CD4-positive, alpha-beta memory T cell (primary cell): ENCODE results near the gene SAP130. TPM values are rescaled to one million over a fixed set of nuclear protein-coding genes. Genes with fewer than 3 reads are reported as not detected.

ENCODE experiments used
- CTCF ChIA-PET: fragments of 350-600 bp; sonication (Branson Sonifier 250); formaldehyde crosslinking; loops from one replicate; lab custom pipeline; 2021; ENCODE audit warnings: inconsistent platforms; ENCODE audit not compliant: partially characterized antibody; lab: Charles Lee
- POLR2A ChIA-PET: fragments of 350-600 bp; sonication (Branson Sonifier 250); formaldehyde crosslinking; loops from one replicate; lab custom pipeline; 2021; ENCODE audit not compliant: partially characterized antibody; lab: Charles Lee
- DNase-seq, 5 donors: peaks; one replicate each; pipeline versions ENCODE4 v3.0.0 to v3.0.0-alpha.2; 2020 to 2022; ENCODE audit warnings: mixed read lengths in 1 of 5
- H3K27ac ChIP-seq: one replicate; pipeline ENCODE4 v1.7.0; 2013; ENCODE audit warnings: low read depth, low read length
- H3K27me3 ChIP-seq: 2 replicates; pipeline ENCODE4 v1.7.0; 2013; ENCODE audit warnings: mild to moderate bottlenecking, low read length, moderate library complexity; ENCODE audit not compliant: insufficient read depth
- H3K36me3 ChIP-seq: 2 replicates; pipeline ENCODE4 v1.7.0; 2013; ENCODE audit warnings: mild to moderate bottlenecking, low read length, moderate library complexity; ENCODE audit not compliant: insufficient read depth
- H3K4me1 ChIP-seq: 2 replicates; pipeline ENCODE4 v1.7.0; 2013; ENCODE audit warnings: mild to moderate bottlenecking, low read length, moderate library complexity; ENCODE audit not compliant: insufficient read depth
- H3K4me3 ChIP-seq, 2 donors: one replicate each; pipeline ENCODE4 v1.7.0; 2013; ENCODE audit warnings: low read length in 2 of 2, mild to moderate bottlenecking in 1 of 2
- H3K9me3 ChIP-seq, 2 donors: one replicate each; pipeline ENCODE4 v1.7.0; 2013; ENCODE audit warnings: low read length in 2 of 2, control low read depth in 1 of 2; ENCODE audit not compliant: control insufficient read depth in 1 of 2
- H3K27ac Mint-ChIP-seq, 7 donors: one replicate each; pipeline ENCODE4 v1.8.0; 2020 to 2021; ENCODE audit warnings: mixed read lengths in 7 of 7, mild to moderate bottlenecking in 6 of 7, inconsistent platforms in 3 of 7, moderate library complexity in 3 of 7
- H3K27me3 Mint-ChIP-seq, 2 donors: one replicate each; pipeline ENCODE4 v1.8.0; 2020 to 2021; ENCODE audit warnings: mixed read lengths in 2 of 2
- H3K36me3 Mint-ChIP-seq, 2 donors: one replicate each; pipeline ENCODE4 v1.8.0; 2020 to 2021; ENCODE audit warnings: mixed read lengths in 2 of 2, inconsistent platforms in 1 of 2, mild to moderate bottlenecking in 1 of 2
- H3K4me1 Mint-ChIP-seq, 4 donors: one replicate each; pipeline ENCODE4 v1.8.0; 2020 to 2021; ENCODE audit warnings: mixed read lengths in 4 of 4, mild to moderate bottlenecking in 1 of 4
- H3K4me3 Mint-ChIP-seq, 8 donors: one replicate each; pipeline ENCODE4 v1.8.0; 2020 to 2021; ENCODE audit warnings: mixed read lengths in 8 of 8, mild to moderate bottlenecking in 7 of 8, moderate library complexity in 6 of 8, inconsistent platforms in 3 of 8
- H3K9me3 Mint-ChIP-seq, 8 donors: one replicate each; pipeline ENCODE4 v1.8.0; 2020 to 2021; ENCODE audit warnings: mixed read lengths in 8 of 8, mild to moderate bottlenecking in 5 of 8, inconsistent platforms in 3 of 8, moderate library complexity in 1 of 8
- intact Hi-C: fragments of 100-400 bp; cut with micrococcal nuclease; formaldehyde crosslinking; loops from one replicate; pipeline ENCODE4 v1.15.1; 2023
- polyA plus RNA-seq, 2 donors: library from polyadenylated mRNA; unstranded; fragments of 300-500 nt; fragmentation: Illumina TruSeq; gene quantifications; one replicate each; pipeline ENCODE4 v1.2.3, GENCODE V29; 2021
- total RNA-seq, 2 experiments: library from RNA; stranded (reverse); gene quantifications; one replicate each; pipeline ENCODE4 v1.2.3, GENCODE V29; 2021

The SAP130 gene
- total and polyA plus RNA-seq, 4 experiments from 2014 or later: 3.1 to 30.2 (median 21.7) TPM

DNA sequence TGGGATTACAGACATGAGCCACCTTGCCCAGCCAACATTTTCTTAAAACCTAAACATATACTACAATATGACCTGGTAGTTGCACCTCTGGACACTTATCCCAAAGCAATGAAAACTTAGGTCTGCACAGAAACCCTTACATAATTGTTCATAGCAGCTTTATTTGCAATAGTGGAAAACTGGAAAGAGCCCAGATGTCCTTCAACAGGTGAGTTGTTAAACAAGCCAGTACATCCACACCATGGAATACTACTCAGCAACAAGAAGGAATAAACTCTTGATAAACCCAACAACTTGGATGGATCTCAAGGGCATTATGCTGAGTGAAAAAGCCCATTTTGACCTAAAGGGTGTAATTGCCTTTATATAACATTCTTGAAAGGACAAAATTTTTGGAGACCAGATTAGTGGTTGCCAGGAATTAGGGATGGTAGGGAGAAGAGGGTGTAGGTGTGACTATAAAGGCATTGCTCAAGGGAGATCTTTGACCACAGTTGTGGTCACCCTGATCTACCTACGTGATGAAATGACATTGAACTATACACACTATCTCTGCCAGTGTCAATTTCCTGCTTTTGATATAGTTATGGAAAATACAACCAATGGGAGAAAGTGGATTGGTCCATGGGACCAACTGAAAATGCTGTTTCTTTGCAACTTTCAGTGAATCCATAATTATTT is 130.2 kb downstream of the SAP130 start:
- Mint-ChIP-seq H3K36me3 (no peaks in the 10 kb centered on the region), H3K4me3 (no peak overlapping the region), H3K9me3 (no peaks in the 10 kb centered on the region), H3K4me1 (no peaks in the 10 kb centered on the region), H3K27me3 (peaks cover 6 to 7% of the 10 kb centered on the region in 2 donors), H3K27ac (no peak overlapping the region)
- ChIA-PET POLR2A (no interaction called here), CTCF (no interaction called here)
- Histone ChIP-seq H3K27ac (no peak overlapping the region), H3K27me3 (no peaks in the 10 kb centered on the region), H3K9me3 (no peaks in the 10 kb centered on the region), H3K4me1 (no peaks in the 10 kb centered on the region), H3K4me3 (no peak overlapping the region), H3K36me3 (no peaks in the 10 kb centered on the region)
- DNase-seq: no peak
- intact Hi-C loops: no loop called here

DNA sequence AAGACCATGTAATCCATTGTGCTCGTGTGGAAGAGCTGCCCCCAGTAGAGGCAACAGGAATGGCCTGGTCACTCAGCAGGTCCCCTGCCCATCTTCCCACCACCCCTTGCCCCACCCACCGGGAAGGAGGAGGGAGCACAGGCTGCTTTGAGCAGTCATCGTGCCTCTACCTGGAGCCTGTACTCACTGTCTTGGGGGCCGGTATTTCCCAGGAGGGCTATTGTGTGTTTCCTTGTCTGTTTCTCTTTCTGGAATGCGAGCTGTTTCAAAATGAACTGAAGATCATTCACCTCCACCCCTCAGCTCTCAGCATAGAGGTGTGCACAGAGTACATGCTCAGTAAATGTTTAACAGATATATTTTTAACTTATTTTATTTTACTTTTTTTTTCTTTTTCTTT is 134.4 kb downstream of the SAP130 start:
- Mint-ChIP-seq H3K36me3 (no peaks in the 10 kb centered on the region), H3K27ac (no peak overlapping the region), H3K27me3 (peaks cover 3 to 5% of the 10 kb centered on the region in 2 donors), H3K4me3 (no peak overlapping the region), H3K9me3 (no peaks in the 10 kb centered on the region), H3K4me1 (peaks cover 0 to 5% (median 0%) of the 10 kb centered on the region in 4 donors)
- DNase-seq: no peak
- ChIA-PET CTCF (interaction anchor here (0.9 kb wide), 1 partner anchor 12 kb away, joined by 4 read pairs; no protein-coding TSS in a partner anchor), POLR2A (no interaction called here)
- Histone ChIP-seq H3K27me3 (no peaks in the 10 kb centered on the region), H3K9me3 (no peaks in the 10 kb centered on the region), H3K27ac (no peak overlapping the region), H3K4me3 (no peak overlapping the region), H3K4me1 (no peaks in the 10 kb centered on the region), H3K36me3 (no peaks in the 10 kb centered on the region)
- intact Hi-C loops: no loop called here

DNA sequence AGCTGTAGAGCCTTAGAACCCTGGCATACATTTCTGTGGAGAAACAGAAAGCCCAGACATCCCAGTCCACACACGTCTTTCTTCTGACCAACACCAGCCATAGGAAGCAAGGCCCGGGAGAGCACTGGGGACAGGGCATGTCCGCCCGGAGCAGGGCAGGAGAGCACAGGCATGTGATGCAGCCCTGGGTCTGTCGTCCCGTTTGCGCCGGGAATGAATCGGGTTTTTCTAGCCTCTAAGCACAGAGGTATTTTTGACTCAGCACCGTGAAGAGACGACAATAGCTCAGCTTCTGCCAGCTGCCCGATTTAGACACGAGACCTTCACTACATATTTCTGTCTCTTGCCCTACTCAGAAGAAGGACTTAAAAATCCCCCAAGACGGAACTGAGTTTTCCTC is 134.8 kb downstream of the SAP130 start:
- ChIA-PET CTCF (interaction anchor here (0.9 kb wide), 1 partner anchor 11 kb away, joined by 4 read pairs; no protein-coding TSS in a partner anchor), POLR2A (no interaction called here)
- H3K27me3 Mint-ChIP-seq: peaks cover 1 to 3% of the 10 kb centered on the region in 2 donors
- no peaks in the 10 kb centered on the region for H3K9me3 Mint-ChIP-seq
- intact Hi-C loops: no loop called here
- Histone ChIP-seq H3K4me3 (no peak overlapping the region), H3K36me3 (no peaks in the 10 kb centered on the region), H3K4me1 (peaks cover under 1% of the 10 kb centered on the region), H3K27me3 (no peaks in the 10 kb centered on the region), H3K27ac (no peak overlapping the region), H3K9me3 (no peaks in the 10 kb centered on the region)
- no peak overlapping the region for H3K4me3 Mint-ChIP-seq
- peaks cover 0 to 5% (median 1%) of the 10 kb centered on the region in 4 donors for H3K4me1 Mint-ChIP-seq
- no peaks in the 10 kb centered on the region for H3K36me3 Mint-ChIP-seq
- H3K27ac Mint-ChIP-seq: no peak overlapping the region
- no peak for DNase-seq

DNA sequence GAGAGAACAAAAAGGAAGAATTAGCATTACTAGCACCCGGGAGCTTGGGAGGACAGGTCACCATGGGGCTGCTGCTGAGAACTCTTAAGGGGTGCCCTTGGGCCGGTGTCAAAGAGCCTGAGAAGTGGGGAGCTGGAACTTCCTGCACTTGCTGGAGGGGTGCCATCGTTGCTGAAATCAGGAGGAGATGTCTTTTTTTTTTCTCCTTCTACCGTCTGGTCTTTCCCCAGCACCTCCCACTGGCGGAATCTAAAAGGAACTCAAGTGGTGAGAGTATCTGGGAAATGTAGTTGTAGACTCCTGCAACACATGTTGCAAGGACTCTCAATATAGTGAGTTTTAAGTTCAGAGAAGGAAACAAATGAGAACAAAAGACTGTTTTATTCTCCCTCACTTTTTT is 136.0 kb downstream of the SAP130 start:
- no peaks in the 10 kb centered on the region for H3K9me3 Mint-ChIP-seq
- no peak overlapping the region for H3K4me3 ChIP-seq
- intact Hi-C loops: no loop called here
- H3K36me3 ChIP-seq: no peaks in the 10 kb centered on the region
- H3K27me3 Mint-ChIP-seq: peaks cover 0 to 3% of the 10 kb centered on the region in 2 donors
- POLR2A ChIA-PET: no interaction called here
- H3K4me1 Mint-ChIP-seq: peaks cover 6 to 15% (median 13%) of the 10 kb centered on the region in 4 donors
- H3K27ac ChIP-seq: no peak overlapping the region
- no peaks in the 10 kb centered on the region for H3K27me3 ChIP-seq
- no peak overlapping the region for H3K27ac Mint-ChIP-seq
- no peak overlapping the region for H3K4me3 Mint-ChIP-seq
- H3K36me3 Mint-ChIP-seq: no peaks in the 10 kb centered on the region
- H3K9me3 ChIP-seq: no peaks in the 10 kb centered on the region
- CTCF ChIA-PET: interaction anchor here (1.5 kb wide), 1 partner anchor 342 kb away, joined by 3 read pairs; no protein-coding TSS in a partner anchor
- H3K4me1 ChIP-seq: peaks cover 12% of the 10 kb centered on the region
- DNase-seq: no peak

Other genes starting within 250 kb of the SAP130 start
- gene WDR33, start 216.9 kb downstream of the SAP130 start, total RNA-seq: 10 to 100 TPM; 84.9 to 86.2 TPM
- gene WDR33, start 216.9 kb downstream of the SAP130 start, polyA plus RNA-seq: 10 to 100 TPM; 19.4 to 55.9 TPM
- gene POLR2D, start 169.9 kb downstream of the SAP130 start, total RNA-seq: 10 to 100 TPM; 29.4 to 30.7 TPM
- gene POLR2D, start 169.9 kb downstream of the SAP130 start, polyA plus RNA-seq: 10 to 100 TPM; 33.1 to 44.9 TPM
- gene AMMECR1L, start 142.1 kb downstream of the SAP130 start, total RNA-seq: 10 to 100 TPM; 17.4 to 18.7 TPM
- 1 to 10 TPM; 3.3 to 9.9 TPM for gene AMMECR1L, start 142.1 kb downstream of the SAP130 start, polyA plus RNA-seq
- 10 to 100 TPM; 56.8 to 60.2 TPM for gene UGGT1, start 63.1 kb upstream of the SAP130 start, total RNA-seq
- gene UGGT1, start 63.1 kb upstream of the SAP130 start, polyA plus RNA-seq: 10 to 100 TPM in 1 of 2 donors, 1 to 10 TPM in 1; 6.5 to 18.9 TPM